GM23338 (cell line): ENCODE results near the gene SP6. TPM values are rescaled to one million over a fixed set of nuclear protein-coding genes. Genes with fewer than 3 reads are reported as not detected.

Experiments used
- ATAC-seq: fragments of 200-7000 bp; cut with Tn5 transposase; 3 replicates; pipeline ENCODE4 v1.9.1; 2020
- DNase-seq: peaks from one replicate; pipeline ENCODE4 v3.0.0-alpha.2; 2015; ENCODE audit warnings: low spot score
- H2AFZ ChIP-seq: fragments of 200-600 bp; sonication (generic); 2 replicates; pipeline ENCODE4 v1.8.0; 2016; ENCODE audit warnings: antibody characterized with exemption, mild to moderate bottlenecking, moderate library complexity
- H3F3A ChIP-seq: fragments of 200-600 bp; sonication (generic); replicated peaks from 2 replicates; pipeline ENCODE4 v1.8.0; 2017; ENCODE audit warnings: antibody characterized with exemption, mixed run types, low read depth
- H3K27ac ChIP-seq: fragments of 200-600 bp; sonication (generic); 2 replicates; pipeline ENCODE4 v1.6.1; 2016; ENCODE audit warnings: low read depth
- H3K27me3 ChIP-seq: fragments of 200-600 bp; sonication (generic); 2 replicates; pipeline ENCODE4 v1.8.0; 2016; ENCODE audit warnings: mild to moderate bottlenecking, mixed run types, moderate library complexity; ENCODE audit not compliant: insufficient read depth
- H3K36me3 ChIP-seq: fragments of 200-600 bp; sonication (generic); 2 replicates; pipeline ENCODE4 v1.8.0; 2016; ENCODE audit warnings: mild to moderate bottlenecking; ENCODE audit not compliant: insufficient read depth
- H3K4me1 ChIP-seq: fragments of 200-600 bp; sonication (generic); 2 replicates; pipeline ENCODE4 v1.8.0; 2016; ENCODE audit warnings: mild to moderate bottlenecking, moderate library complexity; ENCODE audit not compliant: insufficient read depth
- H3K4me2 ChIP-seq: fragments of 200-600 bp; sonication (generic); 2 replicates; pipeline ENCODE4 v1.7.1; 2017; ENCODE audit warnings: mixed run types
- H3K4me3 ChIP-seq: fragments of 200-600 bp; sonication (generic); 2 replicates; pipeline ENCODE4 v1.6.1; 2016; ENCODE audit warnings: mixed run types
- H3K79me2 ChIP-seq: fragments of 200-600 bp; sonication (generic); replicated peaks from 2 replicates; pipeline ENCODE4 v1.8.0; 2017; ENCODE audit warnings: mild to moderate bottlenecking; ENCODE audit not compliant: insufficient read depth
- H3K9me2 ChIP-seq: fragments of 200-600 bp; sonication (generic); 2 replicates; pipeline ENCODE4 v1.8.0; 2017; ENCODE audit not compliant: insufficient read depth
- H4K20me1 ChIP-seq: fragments of 200-600 bp; sonication (generic); replicated peaks from 2 replicates; pipeline ENCODE4 v1.8.0; 2017; ENCODE audit warnings: mild to moderate bottlenecking; ENCODE audit not compliant: insufficient read depth
- H3K27ac Mint-ChIP-seq: 2 replicates; pipeline ENCODE4 v1.8.0; 2020; ENCODE audit warnings: inconsistent platforms, mild to moderate bottlenecking, moderate library complexity, mixed read lengths
- H3K27me3 Mint-ChIP-seq: 3 replicates; pipeline ENCODE4 v1.8.0; 2022; ENCODE audit warnings: low read depth, mild to moderate bottlenecking, moderate library complexity, mixed read lengths, inconsistent platforms; ENCODE audit not compliant: insufficient read depth, poor library complexity
- H3K36me3 Mint-ChIP-seq: 3 replicates; pipeline ENCODE4 v1.8.0; 2021; ENCODE audit warnings: low read depth, mild to moderate bottlenecking, inconsistent platforms, moderate library complexity, mixed read lengths
- H3K4me1 Mint-ChIP-seq: 3 replicates; pipeline ENCODE4 v1.8.0; 2020; ENCODE audit warnings: mild to moderate bottlenecking, inconsistent platforms, mixed read lengths
- H3K4me3 Mint-ChIP-seq: 3 replicates; pipeline ENCODE4 v1.8.0; 2021; ENCODE audit warnings: moderate library complexity, mild to moderate bottlenecking, inconsistent platforms, mixed read lengths
- H3K9me3 Mint-ChIP-seq: 3 replicates; pipeline ENCODE4 v1.8.0; 2020; ENCODE audit warnings: moderate library complexity, mild to moderate bottlenecking, inconsistent platforms, mixed read lengths
- CREB1 ChIP-seq: fragments of 250-450 bp; sonication (Bioruptor Pico); IDR thresholded peaks from 2 replicates; pipeline ENCODE4 v1.5.0; 2020; ENCODE audit warnings: low read depth, mild to moderate bottlenecking, moderate library complexity
- EZH2 ChIP-seq: fragments of 200-600 bp; sonication (generic); IDR thresholded peaks from one replicate; pipeline ENCODE4 v1.8.0; 2017; ENCODE audit warnings: antibody characterized with exemption, mild to moderate bottlenecking, low read depth; ENCODE audit not compliant: unreplicated experiment
- EZH2phosphoT487 ChIP-seq: fragments of 200-600 bp; sonication (generic); IDR thresholded peaks from one replicate; pipeline ENCODE4 v1.8.1; 2018; ENCODE audit warnings: antibody characterized with exemption; ENCODE audit not compliant: unreplicated experiment
- JUNB ChIP-seq: IDR thresholded peaks from one replicate; pipeline ENCODE4 v1.6.1; 2016; ENCODE audit warnings: antibody characterized with exemption; ENCODE audit not compliant: unreplicated experiment
- NANOG ChIP-seq: IDR thresholded peaks from 2 replicates; pipeline ENCODE4 v1.6.1; 2016; ENCODE audit warnings: antibody characterized with exemption, borderline replicate concordance
- POLR2AphosphoS5 ChIP-seq: IDR thresholded peaks from 2 replicates; pipeline ENCODE4 v1.6.1; 2016; ENCODE audit warnings: antibody characterized with exemption, low read depth
- STAT1 ChIP-seq: IDR thresholded peaks from one replicate; pipeline ENCODE4 v1.6.1; 2016; ENCODE audit warnings: antibody characterized with exemption; ENCODE audit not compliant: unreplicated experiment
- ZNF114 ChIP-seq: fragments of 250-450 bp; sonication (Bioruptor Pico); IDR thresholded peaks from 2 replicates; pipeline ENCODE4 v1.5.0; 2020; ENCODE audit warnings: mild to moderate bottlenecking, moderate library complexity
- ZNF331 ChIP-seq: fragments of 250-450 bp; sonication (Bioruptor Pico); IDR thresholded peaks from 2 replicates; pipeline ENCODE4 v1.5.0; 2020; ENCODE audit warnings: low read depth, mild to moderate bottlenecking, moderate library complexity
- polyA plus RNA-seq: library from polyadenylated mRNA; unstranded; fragments of >200 nt; fragmentation: Nextera tagmentation; extraction: Ambion mirVana; gene quantifications from 2 replicates; pipeline ENCODE4 v1.2.1, GENCODE V29; 2016
- total RNA-seq: library from RNA; depleted of rRNA; stranded (reverse); fragments of >200 nt; shearing (Covaris generic); gene quantifications from 2 replicates; pipeline ENCODE4 v1.2.3, GENCODE V29; 2014
- TF ChIP-seq, protein P1 (sequence below), 2 experiments: fragments of 200-600 bp in 1 of 2; sonication (generic) in 1 of 2; conservative IDR thresholded peaks; 2 replicates each; pipeline versions ENCODE4 v1.5.1 to v1.6.1; 2016 to 2017; ENCODE audit warnings: antibody characterized with exemption in 2 of 2, low read depth in 2 of 2, mild to moderate bottlenecking in 2 of 2, moderate library complexity in 1 of 2
- TF ChIP-seq, protein P2 (sequence below): fragments of 250-450 bp; sonication (Bioruptor Pico); IDR thresholded peaks from 2 replicates; pipeline ENCODE4 v1.5.0; 2020; ENCODE audit warnings: mild to moderate bottlenecking, moderate library complexity
- TF ChIP-seq, protein P3 (sequence below): IDR thresholded peaks from one replicate; pipeline ENCODE4 v1.6.1; 2018; ENCODE audit warnings: antibody characterized with exemption; ENCODE audit not compliant: unreplicated experiment
- TF ChIP-seq, protein P4 (sequence below): IDR thresholded peaks from 2 replicates; pipeline ENCODE4 v1.6.1; 2016; ENCODE audit warnings: antibody characterized with exemption

The SP6 gene
- total and polyA plus RNA-seq, 2 experiments from 2014 or later: 0.13 to 1.0 TPM

DNA sequence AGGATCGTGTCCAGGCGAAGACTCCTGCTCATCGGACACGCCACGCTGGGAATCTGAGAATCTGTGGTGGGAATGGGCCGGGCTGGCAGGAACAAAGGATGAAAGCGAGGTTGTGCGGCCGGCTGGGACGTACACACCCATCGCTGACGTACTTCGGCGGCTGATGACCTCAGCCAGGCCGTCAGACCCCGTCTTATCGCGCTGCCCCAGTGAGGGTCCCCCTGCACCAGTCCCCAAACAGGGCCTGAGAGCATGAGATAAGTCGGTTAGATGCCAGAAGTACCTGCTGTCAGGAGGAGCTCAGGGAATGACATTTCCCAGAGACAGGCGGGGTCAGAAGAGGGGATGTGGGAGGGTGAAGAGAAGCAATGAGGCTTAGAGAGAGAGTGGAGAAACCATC, 16.0 kb upstream of the SP6 start:
- peaks cover 47% of the 10 kb centered on the region for H3K27me3 Mint-ChIP-seq
- H3K27ac Mint-ChIP-seq: no peak overlapping the region
- peaks cover 15% of the 10 kb centered on the region for H3K4me1 ChIP-seq
- no peak overlapping the region for H3K27ac ChIP-seq
- no peaks in the 10 kb centered on the region for H3K36me3 ChIP-seq
- peaks cover 5% of the 10 kb centered on the region; the same call in 1 of the 2 replicates for H4K20me1 ChIP-seq
- ATAC-seq (no peak), DNase-seq (no peak)
- no peaks in the 10 kb centered on the region for H3K9me2 ChIP-seq
- no peak overlapping the region for H3K4me2 ChIP-seq
- H3K9me3 Mint-ChIP-seq: no peaks in the 10 kb centered on the region
- H2AFZ ChIP-seq: no peak overlapping the region
- no peaks in the 10 kb centered on the region for H3K36me3 Mint-ChIP-seq
- H3K4me1 Mint-ChIP-seq: peaks cover 24% of the 10 kb centered on the region
- H3K4me3 Mint-ChIP-seq: no peak overlapping the region
- TF ChIP-seq, protein P1, sequence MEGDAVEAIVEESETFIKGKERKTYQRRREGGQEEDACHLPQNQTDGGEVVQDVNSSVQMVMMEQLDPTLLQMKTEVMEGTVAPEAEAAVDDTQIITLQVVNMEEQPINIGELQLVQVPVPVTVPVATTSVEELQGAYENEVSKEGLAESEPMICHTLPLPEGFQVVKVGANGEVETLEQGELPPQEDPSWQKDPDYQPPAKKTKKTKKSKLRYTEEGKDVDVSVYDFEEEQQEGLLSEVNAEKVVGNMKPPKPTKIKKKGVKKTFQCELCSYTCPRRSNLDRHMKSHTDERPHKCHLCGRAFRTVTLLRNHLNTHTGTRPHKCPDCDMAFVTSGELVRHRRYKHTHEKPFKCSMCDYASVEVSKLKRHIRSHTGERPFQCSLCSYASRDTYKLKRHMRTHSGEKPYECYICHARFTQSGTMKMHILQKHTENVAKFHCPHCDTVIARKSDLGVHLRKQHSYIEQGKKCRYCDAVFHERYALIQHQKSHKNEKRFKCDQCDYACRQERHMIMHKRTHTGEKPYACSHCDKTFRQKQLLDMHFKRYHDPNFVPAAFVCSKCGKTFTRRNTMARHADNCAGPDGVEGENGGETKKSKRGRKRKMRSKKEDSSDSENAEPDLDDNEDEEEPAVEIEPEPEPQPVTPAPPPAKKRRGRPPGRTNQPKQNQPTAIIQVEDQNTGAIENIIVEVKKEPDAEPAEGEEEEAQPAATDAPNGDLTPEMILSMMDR (conservative IDR thresholded peaks at IDR 0.05; ENCODE audit: low read depth in 2 of 2): no peak
- TF ChIP-seq STAT1 (no peak), POLR2AphosphoS5 (no peak), JUNB (no peak), ZNF331 (CRISPR knock-in tag) (no peak), NANOG (no peak), EZH2 (no peak), CREB1 (CRISPR knock-in tag) (no peak), ZNF114 (no peak), EZH2phosphoT487 (no peak)
- TF ChIP-seq, protein P2, sequence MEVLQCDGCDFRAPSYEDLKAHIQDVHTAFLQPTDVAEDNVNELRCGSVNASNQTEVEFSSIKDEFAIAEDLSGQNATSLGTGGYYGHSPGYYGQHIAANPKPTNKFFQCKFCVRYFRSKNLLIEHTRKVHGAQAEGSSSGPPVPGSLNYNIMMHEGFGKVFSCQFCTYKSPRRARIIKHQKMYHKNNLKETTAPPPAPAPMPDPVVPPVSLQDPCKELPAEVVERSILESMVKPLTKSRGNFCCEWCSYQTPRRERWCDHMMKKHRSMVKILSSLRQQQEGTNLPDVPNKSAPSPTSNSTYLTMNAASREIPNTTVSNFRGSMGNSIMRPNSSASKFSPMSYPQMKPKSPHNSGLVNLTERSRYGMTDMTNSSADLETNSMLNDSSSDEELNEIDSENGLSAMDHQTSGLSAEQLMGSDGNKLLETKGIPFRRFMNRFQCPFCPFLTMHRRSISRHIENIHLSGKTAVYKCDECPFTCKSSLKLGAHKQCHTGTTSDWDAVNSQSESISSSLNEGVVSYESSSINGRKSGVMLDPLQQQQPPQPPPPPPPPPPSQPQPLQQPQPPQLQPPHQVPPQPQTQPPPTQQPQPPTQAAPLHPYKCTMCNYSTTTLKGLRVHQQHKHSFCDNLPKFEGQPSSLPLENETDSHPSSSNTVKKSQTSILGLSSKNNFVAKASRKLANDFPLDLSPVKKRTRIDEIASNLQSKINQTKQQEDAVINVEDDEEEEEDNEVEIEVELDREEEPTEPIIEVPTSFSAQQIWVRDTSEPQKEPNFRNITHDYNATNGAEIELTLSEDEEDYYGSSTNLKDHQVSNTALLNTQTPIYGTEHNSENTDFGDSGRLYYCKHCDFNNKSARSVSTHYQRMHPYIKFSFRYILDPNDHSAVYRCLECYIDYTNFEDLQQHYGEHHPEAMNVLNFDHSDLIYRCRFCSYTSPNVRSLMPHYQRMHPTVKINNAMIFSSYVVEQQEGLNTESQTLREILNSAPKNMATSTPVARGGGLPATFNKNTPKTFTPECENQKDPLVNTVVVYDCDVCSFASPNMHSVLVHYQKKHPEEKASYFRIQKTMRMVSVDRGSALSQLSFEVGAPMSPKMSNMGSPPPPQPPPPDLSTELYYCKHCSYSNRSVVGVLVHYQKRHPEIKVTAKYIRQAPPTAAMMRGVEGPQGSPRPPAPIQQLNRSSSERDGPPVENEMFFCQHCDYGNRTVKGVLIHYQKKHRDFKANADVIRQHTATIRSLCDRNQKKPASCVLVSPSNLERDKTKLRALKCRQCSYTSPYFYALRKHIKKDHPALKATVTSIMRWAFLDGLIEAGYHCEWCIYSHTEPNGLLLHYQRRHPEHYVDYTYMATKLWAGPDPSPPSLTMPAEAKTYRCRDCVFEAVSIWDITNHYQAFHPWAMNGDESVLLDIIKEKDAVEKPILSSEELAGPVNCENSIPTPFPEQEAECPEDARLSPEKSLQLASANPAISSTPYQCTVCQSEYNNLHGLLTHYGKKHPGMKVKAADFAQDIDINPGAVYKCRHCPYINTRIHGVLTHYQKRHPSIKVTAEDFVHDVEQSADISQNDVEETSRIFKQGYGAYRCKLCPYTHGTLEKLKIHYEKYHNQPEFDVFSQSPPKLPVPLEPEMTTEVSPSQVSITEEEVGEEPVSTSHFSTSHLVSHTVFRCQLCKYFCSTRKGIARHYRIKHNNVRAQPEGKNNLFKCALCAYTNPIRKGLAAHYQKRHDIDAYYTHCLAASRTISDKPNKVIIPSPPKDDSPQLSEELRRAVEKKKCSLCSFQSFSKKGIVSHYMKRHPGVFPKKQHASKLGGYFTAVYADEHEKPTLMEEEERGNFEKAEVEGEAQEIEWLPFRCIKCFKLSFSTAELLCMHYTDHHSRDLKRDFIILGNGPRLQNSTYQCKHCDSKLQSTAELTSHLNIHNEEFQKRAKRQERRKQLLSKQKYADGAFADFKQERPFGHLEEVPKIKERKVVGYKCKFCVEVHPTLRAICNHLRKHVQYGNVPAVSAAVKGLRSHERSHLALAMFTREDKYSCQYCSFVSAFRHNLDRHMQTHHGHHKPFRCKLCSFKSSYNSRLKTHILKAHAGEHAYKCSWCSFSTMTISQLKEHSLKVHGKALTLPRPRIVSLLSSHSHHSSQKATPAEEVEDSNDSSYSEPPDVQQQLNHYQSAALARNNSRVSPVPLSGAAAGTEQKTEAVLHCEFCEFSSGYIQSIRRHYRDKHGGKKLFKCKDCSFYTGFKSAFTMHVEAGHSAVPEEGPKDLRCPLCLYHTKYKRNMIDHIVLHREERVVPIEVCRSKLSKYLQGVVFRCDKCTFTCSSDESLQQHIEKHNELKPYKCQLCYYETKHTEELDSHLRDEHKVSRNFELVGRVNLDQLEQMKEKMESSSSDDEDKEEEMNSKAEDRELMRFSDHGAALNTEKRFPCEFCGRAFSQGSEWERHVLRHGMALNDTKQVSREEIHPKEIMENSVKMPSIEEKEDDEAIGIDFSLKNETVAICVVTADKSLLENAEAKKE (CRISPR knock-in tag): no peak
- TF ChIP-seq, protein P3, sequence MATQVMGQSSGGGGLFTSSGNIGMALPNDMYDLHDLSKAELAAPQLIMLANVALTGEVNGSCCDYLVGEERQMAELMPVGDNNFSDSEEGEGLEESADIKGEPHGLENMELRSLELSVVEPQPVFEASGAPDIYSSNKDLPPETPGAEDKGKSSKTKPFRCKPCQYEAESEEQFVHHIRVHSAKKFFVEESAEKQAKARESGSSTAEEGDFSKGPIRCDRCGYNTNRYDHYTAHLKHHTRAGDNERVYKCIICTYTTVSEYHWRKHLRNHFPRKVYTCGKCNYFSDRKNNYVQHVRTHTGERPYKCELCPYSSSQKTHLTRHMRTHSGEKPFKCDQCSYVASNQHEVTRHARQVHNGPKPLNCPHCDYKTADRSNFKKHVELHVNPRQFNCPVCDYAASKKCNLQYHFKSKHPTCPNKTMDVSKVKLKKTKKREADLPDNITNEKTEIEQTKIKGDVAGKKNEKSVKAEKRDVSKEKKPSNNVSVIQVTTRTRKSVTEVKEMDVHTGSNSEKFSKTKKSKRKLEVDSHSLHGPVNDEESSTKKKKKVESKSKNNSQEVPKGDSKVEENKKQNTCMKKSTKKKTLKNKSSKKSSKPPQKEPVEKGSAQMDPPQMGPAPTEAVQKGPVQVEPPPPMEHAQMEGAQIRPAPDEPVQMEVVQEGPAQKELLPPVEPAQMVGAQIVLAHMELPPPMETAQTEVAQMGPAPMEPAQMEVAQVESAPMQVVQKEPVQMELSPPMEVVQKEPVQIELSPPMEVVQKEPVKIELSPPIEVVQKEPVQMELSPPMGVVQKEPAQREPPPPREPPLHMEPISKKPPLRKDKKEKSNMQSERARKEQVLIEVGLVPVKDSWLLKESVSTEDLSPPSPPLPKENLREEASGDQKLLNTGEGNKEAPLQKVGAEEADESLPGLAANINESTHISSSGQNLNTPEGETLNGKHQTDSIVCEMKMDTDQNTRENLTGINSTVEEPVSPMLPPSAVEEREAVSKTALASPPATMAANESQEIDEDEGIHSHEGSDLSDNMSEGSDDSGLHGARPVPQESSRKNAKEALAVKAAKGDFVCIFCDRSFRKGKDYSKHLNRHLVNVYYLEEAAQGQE: no peak
- TF ChIP-seq, protein P4, sequence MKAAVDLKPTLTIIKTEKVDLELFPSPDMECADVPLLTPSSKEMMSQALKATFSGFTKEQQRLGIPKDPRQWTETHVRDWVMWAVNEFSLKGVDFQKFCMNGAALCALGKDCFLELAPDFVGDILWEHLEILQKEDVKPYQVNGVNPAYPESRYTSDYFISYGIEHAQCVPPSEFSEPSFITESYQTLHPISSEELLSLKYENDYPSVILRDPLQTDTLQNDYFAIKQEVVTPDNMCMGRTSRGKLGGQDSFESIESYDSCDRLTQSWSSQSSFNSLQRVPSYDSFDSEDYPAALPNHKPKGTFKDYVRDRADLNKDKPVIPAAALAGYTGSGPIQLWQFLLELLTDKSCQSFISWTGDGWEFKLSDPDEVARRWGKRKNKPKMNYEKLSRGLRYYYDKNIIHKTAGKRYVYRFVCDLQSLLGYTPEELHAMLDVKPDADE: no peak
- H3F3A ChIP-seq: no peaks in the 10 kb centered on the region
- peaks cover 43% of the 10 kb centered on the region for H3K27me3 ChIP-seq
- no peak overlapping the region for H3K4me3 ChIP-seq
- no peaks in the 10 kb centered on the region for H3K79me2 ChIP-seq
